WTC11 (cell line): ENCODE data around the gene TDRKH. TPM values are rescaled to one million over a fixed set of nuclear protein-coding genes. Genes with fewer than 3 reads are reported as not detected.

ENCODE experiments used
- ATAC-seq: fragments of 200-7000 bp; cut with Tn5 transposase; 2 replicates; pipeline ENCODE4 v1.10.0; 2021; ENCODE audit warnings: mild to moderate bottlenecking, moderate library complexity
- CTCF ChIA-PET: fragments of 300-600 bp; sonication (Branson Sonifier 250); formaldehyde crosslinking; loops from one replicate; lab custom pipeline; 2021; ENCODE audit warnings: antibody characterized with exemption; lab: Charles Lee
- POLR2A ChIA-PET: fragments of 350-600 bp; sonication (Branson Sonifier 250); formaldehyde crosslinking; loops from one replicate; lab custom pipeline; 2021; ENCODE audit warnings: antibody characterized with exemption; lab: Charles Lee
- DNase-seq: peaks from one replicate; pipeline ENCODE4 v3.0.0; 2021; ENCODE audit warnings: low spot score
- H3K27ac Mint-ChIP-seq: 2 replicates; pipeline ENCODE4 v1.8.0; 2021; ENCODE audit warnings: mixed read lengths
- H3K27me3 Mint-ChIP-seq: 2 replicates; pipeline ENCODE4 v1.8.0; 2021; ENCODE audit warnings: low read depth, mild to moderate bottlenecking, moderate library complexity, mixed read lengths
- H3K36me3 Mint-ChIP-seq: 2 replicates; pipeline ENCODE4 v1.8.0; 2021; ENCODE audit warnings: mixed read lengths
- H3K4me1 Mint-ChIP-seq: 2 replicates; pipeline ENCODE4 v1.8.0; 2022; ENCODE audit warnings: mixed read lengths
- H3K4me3 Mint-ChIP-seq: 2 replicates; pipeline ENCODE4 v1.8.0; 2021; ENCODE audit warnings: mild to moderate bottlenecking, moderate library complexity, mixed read lengths
- H3K9me3 Mint-ChIP-seq: 2 replicates; pipeline ENCODE4 v1.8.0; 2021; ENCODE audit warnings: mixed read lengths
- ATF2 ChIP-seq: sonication (generic); formaldehyde crosslinking; IDR thresholded peaks from 2 replicates; pipeline ENCODE4 v1.8.1; 2022; ENCODE audit warnings: low read depth, missing genetic modification reagents, borderline replicate concordance
- ATF3 ChIP-seq: sonication (generic); formaldehyde crosslinking; conservative IDR thresholded peaks from 2 replicates; pipeline ENCODE4 v1.8.1; 2022; ENCODE audit warnings: mild to moderate bottlenecking, missing genetic modification reagents
- CREB1 ChIP-seq: sonication (generic); formaldehyde crosslinking; IDR thresholded peaks from 2 replicates; pipeline ENCODE4 v1.8.0; 2023; ENCODE audit warnings: mild to moderate bottlenecking, missing genetic modification reagents
- CREM ChIP-seq: sonication (generic); formaldehyde crosslinking; IDR thresholded peaks from 2 replicates; pipeline ENCODE4 v1.8.1; 2022; ENCODE audit warnings: mild to moderate bottlenecking, missing genetic modification reagents, moderate library complexity
- E2F5 ChIP-seq: sonication (generic); formaldehyde crosslinking; IDR thresholded peaks from 2 replicates; pipeline ENCODE4 v1.8.1; 2022; ENCODE audit warnings: mild to moderate bottlenecking, moderate library complexity, missing genetic modification reagents
- OVOL2 ChIP-seq: fragments of 250-450 bp; sonication (Bioruptor Pico); IDR thresholded peaks from 2 replicates; pipeline ENCODE4 v1.9.0; 2021; ENCODE audit warnings: mild to moderate bottlenecking, borderline replicate concordance
- PRRX2 ChIP-seq: fragments of 250-450 bp; sonication (Bioruptor Pico); IDR thresholded peaks from 2 replicates; pipeline ENCODE4 v1.8.0; 2021; ENCODE audit warnings: mild to moderate bottlenecking
- RELA ChIP-seq: sonication (generic); formaldehyde crosslinking; IDR thresholded peaks from 2 replicates; pipeline ENCODE4 v1.8.1; 2022; ENCODE audit warnings: missing genetic modification reagents, mild to moderate bottlenecking, borderline replicate concordance
- SMAD4 ChIP-seq: sonication (generic); formaldehyde crosslinking; IDR thresholded peaks from 2 replicates; pipeline ENCODE4 v1.8.0; 2022; ENCODE audit warnings: mild to moderate bottlenecking, missing genetic modification reagents
- TCF7 ChIP-seq: sonication (generic); formaldehyde crosslinking; IDR thresholded peaks from 2 replicates; pipeline ENCODE4 v1.8.0; 2022; ENCODE audit warnings: mild to moderate bottlenecking, low read depth, missing genetic modification reagents, moderate library complexity
- ZBTB21 ChIP-seq: sonication (generic); formaldehyde crosslinking; IDR thresholded peaks from 2 replicates; pipeline ENCODE4 v1.8.1; 2023; ENCODE audit warnings: mild to moderate bottlenecking, missing genetic modification reagents, borderline replicate concordance
- ZNF121 ChIP-seq: sonication (generic); formaldehyde crosslinking; IDR thresholded peaks from 2 replicates; pipeline ENCODE4 v1.8.0; 2023; ENCODE audit warnings: missing genetic modification reagents
- ZNF219 ChIP-seq: sonication (generic); formaldehyde crosslinking; IDR thresholded peaks from 2 replicates; pipeline ENCODE4 v1.8.0; 2023; ENCODE audit warnings: missing genetic modification reagents, mild to moderate bottlenecking, borderline replicate concordance
- ZNF317 ChIP-seq: sonication (generic); formaldehyde crosslinking; IDR thresholded peaks from 2 replicates; pipeline ENCODE4 v1.8.1; 2023; ENCODE audit warnings: low read depth, mild to moderate bottlenecking, moderate library complexity, missing genetic modification reagents, borderline replicate concordance
- ZNF671 ChIP-seq: fragments of 250-450 bp; sonication (Bioruptor Pico); IDR thresholded peaks from 2 replicates; pipeline ENCODE4 v1.8.0; 2021; ENCODE audit warnings: mild to moderate bottlenecking
- total RNA-seq: library from RNA; stranded (reverse); gene quantifications from 3 replicates; pipeline ENCODE4 v1.2.3, GENCODE V29; 2021
- TF ChIP-seq, protein P1 (sequence below): fragments of 250-450 bp; sonication (Bioruptor Pico); IDR thresholded peaks from 2 replicates; pipeline ENCODE4 v2.1.2; 2022; ENCODE audit warnings: mild to moderate bottlenecking, moderate library complexity
- TF ChIP-seq, protein P2 (sequence below): sonication (generic); formaldehyde crosslinking; IDR thresholded peaks from 2 replicates; pipeline ENCODE4 v1.8.0; 2023; ENCODE audit warnings: mild to moderate bottlenecking, missing genetic modification reagents
- TF ChIP-seq, protein P3 (sequence below): fragments of 250-450 bp; sonication (Bioruptor Pico); conservative IDR thresholded peaks from 2 replicates; pipeline ENCODE4 v1.9.0; 2021; ENCODE audit warnings: mild to moderate bottlenecking
- TF ChIP-seq, protein P4 (sequence below): sonication (generic); formaldehyde crosslinking; IDR thresholded peaks from 2 replicates; pipeline ENCODE4 v1.8.0; 2022; ENCODE audit warnings: mild to moderate bottlenecking, missing genetic modification reagents

TDRKH gene
- total RNA-seq, 1 experiment from 2014 or later = 21.8 TPM

- TF ChIP-seq, protein P1, sequence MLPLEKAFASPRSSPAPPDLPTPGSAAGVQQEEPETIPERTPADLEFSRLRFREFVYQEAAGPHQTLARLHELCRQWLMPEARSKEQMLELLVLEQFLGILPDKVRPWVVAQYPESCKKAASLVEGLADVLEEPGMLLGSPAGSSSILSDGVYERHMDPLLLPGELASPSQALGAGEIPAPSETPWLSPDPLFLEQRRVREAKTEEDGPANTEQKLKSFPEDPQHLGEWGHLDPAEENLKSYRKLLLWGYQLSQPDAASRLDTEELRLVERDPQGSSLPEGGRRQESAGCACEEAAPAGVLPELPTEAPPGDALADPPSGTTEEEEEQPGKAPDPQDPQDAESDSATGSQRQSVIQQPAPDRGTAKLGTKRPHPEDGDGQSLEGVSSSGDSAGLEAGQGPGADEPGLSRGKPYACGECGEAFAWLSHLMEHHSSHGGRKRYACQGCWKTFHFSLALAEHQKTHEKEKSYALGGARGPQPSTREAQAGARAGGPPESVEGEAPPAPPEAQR = no peak
- no peak for TF ChIP-seq ZNF219
- no peak for TF ChIP-seq OVOL2 (CRISPR knock-in tag)
- TF ChIP-seq ATF2 (CRISPR knock-in tag) = no peak
- TF ChIP-seq ZBTB21 (CRISPR knock-in tag) = no peak
- TF ChIP-seq TCF7 (CRISPR knock-in tag) = no peak
- TF ChIP-seq ZNF671 = no peak
- TF ChIP-seq RELA (CRISPR knock-in tag) = no peak
- TF ChIP-seq, protein P2, sequence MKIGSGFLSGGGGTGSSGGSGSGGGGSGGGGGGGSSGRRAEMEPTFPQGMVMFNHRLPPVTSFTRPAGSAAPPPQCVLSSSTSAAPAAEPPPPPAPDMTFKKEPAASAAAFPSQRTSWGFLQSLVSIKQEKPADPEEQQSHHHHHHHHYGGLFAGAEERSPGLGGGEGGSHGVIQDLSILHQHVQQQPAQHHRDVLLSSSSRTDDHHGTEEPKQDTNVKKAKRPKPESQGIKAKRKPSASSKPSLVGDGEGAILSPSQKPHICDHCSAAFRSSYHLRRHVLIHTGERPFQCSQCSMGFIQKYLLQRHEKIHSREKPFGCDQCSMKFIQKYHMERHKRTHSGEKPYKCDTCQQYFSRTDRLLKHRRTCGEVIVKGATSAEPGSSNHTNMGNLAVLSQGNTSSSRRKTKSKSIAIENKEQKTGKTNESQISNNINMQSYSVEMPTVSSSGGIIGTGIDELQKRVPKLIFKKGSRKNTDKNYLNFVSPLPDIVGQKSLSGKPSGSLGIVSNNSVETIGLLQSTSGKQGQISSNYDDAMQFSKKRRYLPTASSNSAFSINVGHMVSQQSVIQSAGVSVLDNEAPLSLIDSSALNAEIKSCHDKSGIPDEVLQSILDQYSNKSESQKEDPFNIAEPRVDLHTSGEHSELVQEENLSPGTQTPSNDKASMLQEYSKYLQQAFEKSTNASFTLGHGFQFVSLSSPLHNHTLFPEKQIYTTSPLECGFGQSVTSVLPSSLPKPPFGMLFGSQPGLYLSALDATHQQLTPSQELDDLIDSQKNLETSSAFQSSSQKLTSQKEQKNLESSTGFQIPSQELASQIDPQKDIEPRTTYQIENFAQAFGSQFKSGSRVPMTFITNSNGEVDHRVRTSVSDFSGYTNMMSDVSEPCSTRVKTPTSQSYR (CRISPR knock-in tag) = no peak
Observed at GRCh38 chr1:151819976-151820623, 29.8 kb upstream of the TDRKH start (continued).

GRCh38 chr1:151819227-151819835, 29.0 kb upstream of the TDRKH start:
- TF ChIP-seq CREM = no peak
- no peak for TF ChIP-seq ZNF121 (CRISPR knock-in tag)
- Mint-ChIP-seq H3K9me3 (no peaks in the 10 kb centered on the region), H3K36me3 (no peaks in the 10 kb centered on the region), H3K4me3 (no peak overlapping the region), H3K27me3 (no peaks in the 10 kb centered on the region), H3K27ac (no peak overlapping the region), H3K4me1 (peaks cover 7% of the 10 kb centered on the region)
- no peak for DNase-seq
- ChIA-PET POLR2A (no interaction called here), CTCF (no interaction called here)
- ATAC-seq = no peak

DNA sequence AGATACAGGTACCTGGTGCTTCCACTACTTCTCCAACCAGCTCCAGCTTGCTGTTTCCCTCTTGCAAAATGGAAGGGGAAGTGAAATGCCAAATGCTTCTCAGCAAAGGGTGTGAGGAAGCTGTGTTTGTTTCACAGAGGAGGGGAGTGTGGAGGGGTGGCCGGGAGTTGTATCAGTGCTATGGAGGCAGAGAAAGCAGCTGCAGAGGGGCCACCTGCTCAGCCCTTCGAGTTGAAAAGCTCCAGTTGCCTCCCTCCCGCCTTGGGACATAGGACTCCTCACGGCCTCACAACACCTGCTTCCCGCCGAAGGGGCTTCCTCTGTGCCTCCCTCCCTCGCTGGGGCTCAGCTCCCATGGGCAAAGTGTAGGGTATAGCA, 27.0 kb upstream of the TDRKH start:
- H3K4me3 Mint-ChIP-seq = no peak overlapping the region
- H3K27ac Mint-ChIP-seq = no peak overlapping the region
- H3K4me1 Mint-ChIP-seq = peaks cover 3% of the 10 kb centered on the region; the same call in 1 of the 2 replicates
- ChIA-PET CTCF (no interaction called here), POLR2A (interaction anchor here (0.6 kb wide), 1 partner anchor 399 kb away, joined by 3 read pairs; no protein-coding TSS in a partner anchor)
- H3K27me3 Mint-ChIP-seq = no peaks in the 10 kb centered on the region
- H3K9me3 Mint-ChIP-seq = no peaks in the 10 kb centered on the region
- no peak for ATAC-seq
- DNase-seq = no peak
- no peaks in the 10 kb centered on the region for H3K36me3 Mint-ChIP-seq
- TF ChIP-seq SMAD4 (CRISPR knock-in tag) (no peak), ATF2 (CRISPR knock-in tag) (no peak), ZNF317 (CRISPR knock-in tag) (no peak), E2F5 (no peak), PRRX2 (CRISPR knock-in tag) (no peak), ATF3 (CRISPR knock-in tag) (no peak), CREB1 (CRISPR knock-in tag) (no peak)
- TF ChIP-seq, protein P3, sequence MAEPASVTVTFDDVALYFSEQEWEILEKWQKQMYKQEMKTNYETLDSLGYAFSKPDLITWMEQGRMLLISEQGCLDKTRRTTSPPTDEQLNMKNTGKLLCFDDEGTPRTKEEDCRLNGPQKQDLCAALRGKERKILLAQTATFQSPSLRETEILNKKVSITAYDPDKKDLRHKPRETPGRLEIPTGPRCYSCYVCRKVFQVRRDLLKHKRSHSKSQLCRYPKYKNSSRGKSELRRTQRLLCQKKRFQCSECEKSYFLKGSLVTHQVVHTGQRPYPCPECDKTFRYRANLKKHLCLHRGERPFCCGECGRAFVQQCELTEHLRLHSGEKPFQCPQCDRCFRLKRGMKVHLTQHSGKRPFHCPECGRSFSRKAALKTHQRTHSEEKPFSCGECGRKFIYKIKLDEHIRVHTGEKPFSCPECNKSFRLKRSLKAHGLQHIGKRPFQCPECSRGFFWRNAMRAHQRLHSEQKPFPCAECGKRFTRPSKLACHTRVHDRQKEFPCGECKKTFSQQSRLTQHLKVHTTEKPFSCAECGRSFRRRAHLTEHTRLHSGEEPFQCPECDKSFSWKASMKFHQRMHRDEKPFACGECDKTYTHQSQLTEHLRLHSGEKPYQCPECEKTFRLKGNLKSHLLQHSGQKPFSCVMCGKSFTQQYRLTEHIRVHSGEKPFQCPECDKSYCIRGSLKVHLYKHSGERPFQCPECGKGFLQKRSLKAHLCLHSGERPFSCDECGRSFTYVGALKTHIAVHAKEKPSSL (CRISPR knock-in tag) = no peak
- TF ChIP-seq, protein P4, sequence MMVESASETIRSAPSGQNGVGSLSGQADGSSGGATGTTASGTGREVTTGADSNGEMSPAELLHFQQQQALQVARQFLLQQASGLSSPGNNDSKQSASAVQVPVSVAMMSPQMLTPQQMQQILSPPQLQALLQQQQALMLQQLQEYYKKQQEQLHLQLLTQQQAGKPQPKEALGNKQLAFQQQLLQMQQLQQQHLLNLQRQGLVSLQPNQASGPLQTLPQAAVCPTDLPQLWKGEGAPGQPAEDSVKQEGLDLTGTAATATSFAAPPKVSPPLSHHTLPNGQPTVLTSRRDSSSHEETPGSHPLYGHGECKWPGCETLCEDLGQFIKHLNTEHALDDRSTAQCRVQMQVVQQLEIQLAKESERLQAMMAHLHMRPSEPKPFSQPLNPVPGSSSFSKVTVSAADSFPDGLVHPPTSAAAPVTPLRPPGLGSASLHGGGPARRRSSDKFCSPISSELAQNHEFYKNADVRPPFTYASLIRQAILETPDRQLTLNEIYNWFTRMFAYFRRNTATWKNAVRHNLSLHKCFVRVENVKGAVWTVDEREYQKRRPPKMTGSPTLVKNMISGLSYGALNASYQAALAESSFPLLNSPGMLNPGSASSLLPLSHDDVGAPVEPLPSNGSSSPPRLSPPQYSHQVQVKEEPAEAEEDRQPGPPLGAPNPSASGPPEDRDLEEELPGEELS = no peak
